NOMO-1 treated with dmso at 0.1 percent for 144 hours (cell line): Measurements from ENCODE around the gene TMEM132D.

Experiments used
- DNase-seq: peaks from one replicate; lab custom pipeline; 2025; ENCODE audit not compliant: unreplicated experiment; lab: John Stamatoyannopoulos, UW

The TMEM132D gene

GRCh38 chr12:129296671-129297070, 607.2 kb downstream of the TMEM132D start:
- DNase-seq = no peak

GRCh38 chr12:129294868-129295267, 609.0 kb downstream of the TMEM132D start:
- no peak for DNase-seq

- no peak for DNase-seq
These were observed 624.1 kb downstream of the TMEM132D start for GRCh38 chr12:129279771-129280170.

GRCh38 chr12:129276361-129277060, 627.3 kb downstream of the TMEM132D start:
- DNase-seq = no peak

GRCh38 chr12:129269756-129270495, 633.9 kb downstream of the TMEM132D start:
- DNase-seq = no peak

- DNase-seq = no peak
These were observed 645.0 kb downstream of the TMEM132D start for GRCh38 chr12:129258781-129259318.

GRCh38 chr12:129257524-129257923, 646.3 kb downstream of the TMEM132D start:
- no peak for DNase-seq

- no peak for DNase-seq
These were observed 657.2 kb downstream of the TMEM132D start for GRCh38 chr12:129246630-129247029.

GRCh38 chr12:129245769-129246168, 658.1 kb downstream of the TMEM132D start:
- DNase-seq = no peak

GRCh38 chr12:129241852-129242251, 662.0 kb downstream of the TMEM132D start:
- no peak for DNase-seq

GRCh38 chr12:129237881-129238280, 665.9 kb downstream of the TMEM132D start:
- DNase-seq = no peak

- no peak for DNase-seq
These were observed 669.6 kb downstream of the TMEM132D start for GRCh38 chr12:129234209-129234608.

GRCh38 chr12:129231491-129231890, 672.3 kb downstream of the TMEM132D start:
- DNase-seq = no peak

GRCh38 chr12:129230995-129231394, 672.8 kb downstream of the TMEM132D start:
- DNase-seq = no peak

- DNase-seq = no peak
These were observed 677.0 kb downstream of the TMEM132D start for GRCh38 chr12:129226851-129227250.

GRCh38 chr12:129226005-129226404, 677.8 kb downstream of the TMEM132D start:
- DNase-seq = no peak

- DNase-seq = no peak
These were observed 688.3 kb downstream of the TMEM132D start for GRCh38 chr12:129215556-129215955.

- no peak for DNase-seq
These were observed 690.3 kb downstream of the TMEM132D start for GRCh38 chr12:129213551-129213950.

GRCh38 chr12:129211862-129212630, 691.8 kb downstream of the TMEM132D start:
- no peak for DNase-seq

GRCh38 chr12:129208566-129208965, 695.3 kb downstream of the TMEM132D start:
- DNase-seq = no peak

- no peak for DNase-seq
These were observed 696.7 kb downstream of the TMEM132D start for GRCh38 chr12:129207084-129207483.
